ENCODE data around the gene LIMS3.
"Not testable (repeated sequence)": the region's sequence is repeated elsewhere in the genome, so short reads cannot be mapped to it uniquely, and the experiment has no call there.

DNA sequence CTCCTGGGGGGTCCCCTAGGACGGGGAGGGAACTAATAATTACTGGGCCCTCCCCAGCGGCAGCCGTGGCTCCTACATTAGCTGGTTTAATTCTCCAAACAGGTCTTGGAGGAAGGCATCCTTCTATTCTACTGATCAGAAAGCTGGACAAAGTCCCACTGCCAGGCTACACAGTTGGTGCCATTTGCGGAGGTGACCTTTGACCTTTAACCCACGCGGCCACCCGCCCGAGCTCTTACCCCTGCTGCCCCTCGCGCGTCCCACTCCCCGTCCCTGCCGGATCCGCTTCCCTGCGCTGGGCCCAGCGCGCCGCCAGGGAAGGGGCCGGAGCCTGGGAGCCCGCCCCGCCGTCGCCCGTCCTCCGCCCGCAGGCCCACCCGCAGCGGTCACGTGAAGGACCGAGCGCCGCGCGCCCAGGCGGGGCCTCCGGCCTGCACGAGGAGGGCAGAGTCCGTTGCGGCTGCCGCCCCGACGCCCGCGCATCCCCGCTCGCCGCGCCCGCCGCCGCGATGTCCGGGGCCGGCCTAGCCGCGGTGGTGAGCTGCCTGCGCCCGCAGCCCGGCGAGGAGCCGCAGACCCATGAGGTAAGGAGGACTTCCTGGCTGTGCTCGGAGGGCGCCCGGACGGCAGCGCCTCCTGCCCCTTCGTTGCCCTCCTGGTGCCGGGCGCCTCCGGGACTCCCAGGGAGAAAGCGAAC lies 48.9 kb downstream of the LIMS3 start:
- not testable (repeated sequence) for TF ChIP-seq POLR2A (IDR thresholded peaks at IDR 0.05; ENCODE audit: low read length); GATA1 (IDR thresholded peaks at IDR 0.05; ENCODE audit: low read depth, low read length)

Data from erythroblast (primary cell).